ENCODE measurements around the gene TLCD2.

DNA sequence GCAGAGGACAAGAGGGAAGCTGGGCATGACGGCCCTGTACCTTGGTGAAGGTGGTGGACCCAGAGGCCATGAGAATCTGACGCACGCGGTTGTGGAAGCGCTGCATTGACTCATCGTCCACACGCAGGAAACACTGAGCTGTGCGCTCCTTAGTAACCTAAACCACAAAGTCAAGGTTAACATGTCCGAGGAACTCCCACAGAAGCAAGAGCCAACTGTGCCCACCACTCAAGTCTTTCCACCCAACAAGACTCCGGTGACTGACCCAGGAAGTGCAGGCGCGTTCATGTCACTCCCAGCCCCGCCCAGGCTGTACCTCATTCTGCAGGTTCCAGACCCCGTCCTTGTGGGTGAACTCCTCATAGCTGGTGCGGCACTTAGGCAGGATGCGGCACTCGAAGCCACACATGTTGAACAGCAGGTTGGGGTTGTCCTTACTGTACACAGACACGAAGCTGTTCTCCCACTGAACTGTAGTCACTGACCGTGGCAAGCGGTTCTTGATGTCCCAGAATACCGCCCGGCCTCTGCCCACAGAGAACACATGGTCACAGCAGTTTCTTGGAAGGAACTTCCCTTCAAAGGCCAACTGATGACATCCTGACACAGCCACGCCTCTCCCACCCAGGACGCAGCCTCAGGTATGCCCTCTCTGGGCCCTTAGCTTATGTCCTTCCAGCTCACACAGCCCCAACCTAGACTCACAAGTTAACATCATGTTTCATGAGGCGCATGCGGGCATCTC, 37.0 kb downstream of the TLCD2 start:
- TF ChIP-seq, protein P1, sequence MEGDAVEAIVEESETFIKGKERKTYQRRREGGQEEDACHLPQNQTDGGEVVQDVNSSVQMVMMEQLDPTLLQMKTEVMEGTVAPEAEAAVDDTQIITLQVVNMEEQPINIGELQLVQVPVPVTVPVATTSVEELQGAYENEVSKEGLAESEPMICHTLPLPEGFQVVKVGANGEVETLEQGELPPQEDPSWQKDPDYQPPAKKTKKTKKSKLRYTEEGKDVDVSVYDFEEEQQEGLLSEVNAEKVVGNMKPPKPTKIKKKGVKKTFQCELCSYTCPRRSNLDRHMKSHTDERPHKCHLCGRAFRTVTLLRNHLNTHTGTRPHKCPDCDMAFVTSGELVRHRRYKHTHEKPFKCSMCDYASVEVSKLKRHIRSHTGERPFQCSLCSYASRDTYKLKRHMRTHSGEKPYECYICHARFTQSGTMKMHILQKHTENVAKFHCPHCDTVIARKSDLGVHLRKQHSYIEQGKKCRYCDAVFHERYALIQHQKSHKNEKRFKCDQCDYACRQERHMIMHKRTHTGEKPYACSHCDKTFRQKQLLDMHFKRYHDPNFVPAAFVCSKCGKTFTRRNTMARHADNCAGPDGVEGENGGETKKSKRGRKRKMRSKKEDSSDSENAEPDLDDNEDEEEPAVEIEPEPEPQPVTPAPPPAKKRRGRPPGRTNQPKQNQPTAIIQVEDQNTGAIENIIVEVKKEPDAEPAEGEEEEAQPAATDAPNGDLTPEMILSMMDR (IDR thresholded peaks at IDR 0.05 in 2 of 3, conservative IDR thresholded peaks at IDR 0.05 in 1 of 3; ENCODE audit: insufficient read depth in 2 of 3, low read depth in 1 of 3, low read length in 3 of 3): no peak
- no peak for TF ChIP-seq ZFX (CRISPR knock-in tag; IDR thresholded peaks at IDR 0.05)
- TF ChIP-seq POLR2A (conservative IDR thresholded peaks at IDR 0.05): no peak
- no peak for TF ChIP-seq NRF1 (conservative IDR thresholded peaks at IDR 0.05 in 1 of 2, IDR thresholded peaks at IDR 0.05 in 1 of 2)
- TF ChIP-seq NFE2 (IDR thresholded peaks at IDR 0.05; ENCODE audit: low read depth): no peak
- TF ChIP-seq MAFK (IDR thresholded peaks at IDR 0.05; ENCODE audit: low read length): no peak
- TF ChIP-seq, protein P2, sequence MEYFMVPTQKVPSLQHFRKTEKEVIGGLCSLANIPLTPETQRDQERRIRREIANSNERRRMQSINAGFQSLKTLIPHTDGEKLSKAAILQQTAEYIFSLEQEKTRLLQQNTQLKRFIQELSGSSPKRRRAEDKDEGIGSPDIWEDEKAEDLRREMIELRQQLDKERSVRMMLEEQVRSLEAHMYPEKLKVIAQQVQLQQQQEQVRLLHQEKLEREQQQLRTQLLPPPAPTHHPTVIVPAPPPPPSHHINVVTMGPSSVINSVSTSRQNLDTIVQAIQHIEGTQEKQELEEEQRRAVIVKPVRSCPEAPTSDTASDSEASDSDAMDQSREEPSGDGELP (CRISPR knock-in tag; IDR thresholded peaks at IDR 0.05; ENCODE audit: borderline replicate concordance): no peak
